Ectodermal cell (in vitro differentiated cells): ENCODE measurements around the gene PPP6R3.

Source experiments
- H3K27ac ChIP-seq: 2 replicates; pipeline ENCODE4 v1.7.0; 2013; ENCODE audit warnings: mild to moderate bottlenecking, low read depth, low read length; ENCODE audit not compliant: insufficient read depth, poor library complexity, severe bottlenecking
- H3K27me3 ChIP-seq: 2 replicates; pipeline ENCODE4 v1.7.0; 2013; ENCODE audit warnings: mild to moderate bottlenecking, low read length; ENCODE audit not compliant: insufficient read depth, control insufficient read depth, poor library complexity, severe bottlenecking
- H3K36me3 ChIP-seq: one replicate; pipeline ENCODE4 v1.7.0; 2013; ENCODE audit warnings: low read length; ENCODE audit not compliant: control insufficient read depth, insufficient read depth
- H3K4me1 ChIP-seq: one replicate; pipeline ENCODE4 v1.7.0; 2013; ENCODE audit warnings: low read length; ENCODE audit not compliant: control insufficient read depth, insufficient read depth
- H3K4me3 ChIP-seq: 2 replicates; pipeline ENCODE4 v1.7.0; 2013; ENCODE audit warnings: low read depth, low read length, control low read depth; ENCODE audit not compliant: insufficient read depth
- H3K9me3 ChIP-seq: 2 replicates; pipeline ENCODE4 v1.7.0; 2013; ENCODE audit warnings: mild to moderate bottlenecking, low read length, moderate library complexity; ENCODE audit not compliant: control insufficient read depth
- WGBS, 2 experiments: methylation state at CpG; one replicate each; pipeline ENCODE4 v1.1.7; 2013; ENCODE audit warnings: missing lambda C conversion rate in 2 of 2; 5-methylcytosine and 5-hydroxymethylcytosine counted together

Gene PPP6R3

DNA sequence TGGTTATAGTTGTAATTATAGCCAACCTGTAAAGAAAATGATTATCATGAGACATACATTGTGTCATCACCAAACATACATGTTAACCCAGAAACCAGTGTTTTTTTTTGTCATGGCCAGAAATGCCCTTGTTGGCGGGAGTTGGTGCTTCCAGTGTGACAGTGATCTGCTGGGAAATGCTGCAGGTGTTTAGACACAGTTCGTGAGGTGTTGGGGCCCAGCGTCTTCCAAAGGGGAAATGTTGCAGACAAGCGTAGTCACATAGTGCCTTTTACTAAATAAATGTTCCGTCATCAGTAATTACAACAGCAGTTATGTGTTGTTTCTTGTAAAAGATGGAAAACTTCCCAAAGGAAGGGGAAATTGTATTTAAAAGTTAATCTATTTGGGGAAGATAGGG lies 131.2 kb downstream of the PPP6R3 start:
- no peak overlapping the region for H3K27ac ChIP-seq
- peaks cover 57% of the 10 kb centered on the region for H3K36me3 ChIP-seq

DNA sequence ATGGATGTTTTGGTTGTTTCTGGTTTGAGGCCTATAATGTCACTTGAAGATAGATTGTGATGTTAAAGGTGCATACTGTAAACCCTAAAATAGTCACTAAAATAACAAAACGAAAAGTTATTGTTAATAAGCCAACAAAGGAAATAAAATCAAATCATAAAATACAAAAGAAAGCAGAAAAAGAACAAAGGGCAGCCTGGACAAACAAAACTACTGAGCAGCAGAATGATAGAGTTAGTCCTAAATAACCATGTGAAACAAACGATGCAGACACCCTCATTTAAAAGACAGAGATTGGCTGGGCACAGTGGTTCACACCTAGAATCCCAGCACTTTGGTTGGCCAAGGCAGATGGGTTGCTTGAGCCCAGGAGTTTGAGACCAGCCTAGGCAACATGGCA lies 132.9 kb downstream of the PPP6R3 start:
- H3K27ac ChIP-seq = no peak overlapping the region
- WGBS, 2 experiments = 96 to 97% methylated on average over 2 of the region's 2 CpGs
- H3K9me3 ChIP-seq = no peaks in the 10 kb centered on the region
- H3K4me3 ChIP-seq = no peak overlapping the region
- H3K27me3 ChIP-seq = no peaks in the 10 kb centered on the region
- no peaks in the 10 kb centered on the region for H3K4me1 ChIP-seq
- H3K36me3 ChIP-seq = peaks cover 53% of the 10 kb centered on the region

More for the DNA sequence above, 131.2 kb downstream of the PPP6R3 start:
- Histone ChIP-seq H3K4me3 (no peak overlapping the region), H3K9me3 (no peaks in the 10 kb centered on the region), H3K4me1 (no peaks in the 10 kb centered on the region), H3K27me3 (no peaks in the 10 kb centered on the region)
- 98 to 99% methylated on average over 5 of the region's 5 CpGs for WGBS, 2 experiments

DNA sequence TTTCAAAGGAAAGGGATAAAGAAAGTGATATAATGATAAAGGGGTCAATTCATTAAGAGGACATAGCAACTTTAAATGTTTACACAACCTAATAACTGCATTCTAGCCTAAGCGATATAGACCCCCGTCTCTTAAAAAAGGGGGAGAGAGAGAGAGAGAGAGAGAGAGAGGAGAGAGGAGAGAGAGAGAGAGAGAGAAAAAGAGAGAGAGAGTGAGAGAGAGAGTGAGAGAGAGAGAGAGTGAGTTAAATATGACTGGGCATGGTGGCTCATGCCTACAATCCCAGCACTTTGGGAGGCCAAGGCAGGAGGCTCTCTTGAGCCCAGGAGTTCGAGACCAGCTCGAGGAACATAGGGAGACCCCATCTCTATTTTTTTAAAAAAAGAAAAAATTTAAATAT lies 133.6 kb downstream of the PPP6R3 start:
- Histone ChIP-seq H3K27me3 (no peaks in the 10 kb centered on the region), H3K9me3 (no peaks in the 10 kb centered on the region), H3K27ac (no peak overlapping the region), H3K4me1 (no peaks in the 10 kb centered on the region), H3K4me3 (no peak overlapping the region), H3K36me3 (peaks cover 60% of the 10 kb centered on the region)
- WGBS, 2 experiments = 91 to 98% methylated on average over 3 to 4 of the region's 4 CpGs

DNA sequence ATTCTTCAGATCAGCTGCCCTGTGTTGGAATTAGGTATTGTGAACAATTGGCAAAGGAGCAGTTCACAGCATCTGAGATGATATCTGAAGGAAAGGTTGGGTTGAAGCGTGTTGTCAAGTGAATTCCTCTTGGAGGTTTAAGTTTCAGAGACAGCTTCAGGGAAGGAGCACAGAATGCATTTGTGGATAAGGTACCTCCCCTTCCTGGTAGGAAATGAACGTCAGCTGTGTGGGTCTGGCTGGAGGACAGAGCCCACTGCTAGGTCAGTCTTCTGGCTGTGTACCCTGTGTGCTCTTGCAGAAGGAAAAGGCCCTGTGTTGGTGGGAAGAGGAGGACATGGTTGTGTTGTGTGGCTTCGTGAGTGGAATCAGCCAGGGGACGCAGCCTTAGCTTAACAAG lies 135.7 kb downstream of the PPP6R3 start:
- Histone ChIP-seq H3K27ac (no peak overlapping the region), H3K27me3 (no peaks in the 10 kb centered on the region), H3K4me3 (no peak overlapping the region), H3K36me3 (peaks cover 63% of the 10 kb centered on the region), H3K9me3 (no peaks in the 10 kb centered on the region), H3K4me1 (no peaks in the 10 kb centered on the region)
- WGBS, 2 experiments = 94 to 98% methylated on average over 4 of the region's 4 CpGs

DNA sequence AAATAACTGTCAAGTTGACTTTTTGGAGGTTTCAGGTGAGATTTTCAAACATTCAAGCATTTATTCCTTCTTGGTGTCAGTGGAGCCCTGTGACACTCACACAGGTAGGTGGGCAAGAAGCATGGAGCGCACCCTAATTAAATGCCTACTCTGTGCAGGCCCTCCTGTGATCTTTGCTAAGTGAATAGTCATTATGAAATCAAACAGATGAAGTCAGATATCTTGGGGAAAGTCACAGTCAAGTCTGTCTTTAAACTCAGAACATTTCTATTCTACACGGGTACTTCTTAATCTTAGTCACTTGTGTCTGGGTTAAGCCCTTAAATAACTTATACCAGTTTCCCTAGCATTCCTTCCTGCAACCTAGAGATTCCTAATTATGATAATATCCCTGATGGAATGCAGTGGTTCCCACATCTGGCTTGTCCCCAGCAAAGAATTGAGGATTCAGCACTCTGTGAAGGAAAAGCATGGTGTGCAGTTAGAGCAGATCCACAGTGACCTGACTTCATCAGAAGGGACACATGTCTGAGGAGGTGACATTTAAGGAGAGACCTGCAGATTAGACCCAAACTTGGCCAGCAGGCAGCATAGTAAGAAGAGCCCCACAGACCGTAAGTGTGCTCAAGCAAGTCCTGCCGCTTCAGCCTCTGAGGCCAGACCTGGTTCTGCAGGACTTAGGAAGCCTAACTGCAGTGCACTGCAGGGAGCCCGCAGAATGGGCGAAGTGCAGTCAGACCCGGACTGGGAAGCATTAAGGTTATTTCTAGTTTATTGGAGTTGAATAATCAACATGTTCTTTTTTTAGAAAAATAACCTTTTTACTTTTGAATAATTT lies 138.5 kb downstream of the PPP6R3 start:
- no peaks in the 10 kb centered on the region for H3K27me3 ChIP-seq

DNA sequence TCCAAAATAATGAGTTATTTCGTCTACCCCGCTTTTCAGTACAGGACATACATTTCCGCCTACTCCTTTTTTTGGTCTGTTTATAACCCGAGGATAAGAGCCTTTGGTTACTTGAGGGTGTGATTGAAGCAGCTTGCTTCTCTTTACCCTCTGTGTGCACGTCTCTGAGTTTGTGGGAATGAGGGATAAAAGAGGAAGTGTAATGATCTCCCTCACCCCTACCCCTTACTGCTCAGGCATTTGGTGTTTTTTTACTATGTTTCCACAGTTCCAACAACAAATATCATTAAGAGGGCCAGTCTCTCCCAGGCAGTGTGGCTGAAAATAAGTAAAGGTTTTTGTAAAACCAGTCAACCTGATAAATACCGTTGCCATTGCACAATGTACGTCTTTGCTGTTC lies 140.6 kb downstream of the PPP6R3 start:
- no peak overlapping the region for H3K4me3 ChIP-seq
- WGBS, 2 experiments = 97 to 100% methylated on average over 5 to 6 of the region's 7 CpGs
- peaks cover 78% of the 10 kb centered on the region for H3K36me3 ChIP-seq
- H3K27me3 ChIP-seq = no peaks in the 10 kb centered on the region
- H3K27ac ChIP-seq = no peak overlapping the region
- H3K9me3 ChIP-seq = no peaks in the 10 kb centered on the region
- H3K4me1 ChIP-seq = no peaks in the 10 kb centered on the region

More for the DNA sequence above, 138.5 kb downstream of the PPP6R3 start:
- H3K27ac ChIP-seq = no peak overlapping the region
- no peaks in the 10 kb centered on the region for H3K9me3 ChIP-seq
- 88 to 93% methylated on average over 7 of the region's 7 CpGs for WGBS, 2 experiments
- H3K4me3 ChIP-seq = no peak overlapping the region
- H3K4me1 ChIP-seq = no peaks in the 10 kb centered on the region
- H3K36me3 ChIP-seq = peaks cover 67% of the 10 kb centered on the region

DNA sequence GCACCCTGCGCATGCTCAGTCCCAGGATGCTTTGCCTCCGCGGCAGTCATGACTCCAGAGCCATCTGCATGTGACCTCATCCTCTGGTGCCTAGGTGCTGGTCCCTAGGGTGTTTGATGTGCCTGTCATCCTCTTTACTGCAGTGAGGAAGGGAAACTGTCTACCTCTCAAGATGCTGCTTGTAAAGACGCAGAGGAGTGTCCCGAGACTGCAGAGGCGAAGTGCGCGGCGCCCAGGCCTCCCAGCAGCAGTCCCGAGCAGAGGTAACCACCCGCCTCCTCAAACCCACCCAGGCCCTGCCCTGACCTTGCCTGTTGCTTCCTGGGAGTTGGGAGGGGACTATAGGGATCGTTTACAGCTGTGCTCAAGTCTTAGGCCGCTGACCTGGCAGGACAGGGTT lies 149.2 kb downstream of the PPP6R3 start:
- no peak overlapping the region for H3K27ac ChIP-seq
- H3K4me3 ChIP-seq = no peak overlapping the region
- peaks cover 47% of the 10 kb centered on the region for H3K36me3 ChIP-seq
- 95 to 96% methylated on average over 13 of the region's 13 CpGs for WGBS, 2 experiments
- H3K9me3 ChIP-seq = no peaks in the 10 kb centered on the region
- H3K4me1 ChIP-seq = peaks cover 6% of the 10 kb centered on the region
- H3K27me3 ChIP-seq = no peaks in the 10 kb centered on the region

DNA sequence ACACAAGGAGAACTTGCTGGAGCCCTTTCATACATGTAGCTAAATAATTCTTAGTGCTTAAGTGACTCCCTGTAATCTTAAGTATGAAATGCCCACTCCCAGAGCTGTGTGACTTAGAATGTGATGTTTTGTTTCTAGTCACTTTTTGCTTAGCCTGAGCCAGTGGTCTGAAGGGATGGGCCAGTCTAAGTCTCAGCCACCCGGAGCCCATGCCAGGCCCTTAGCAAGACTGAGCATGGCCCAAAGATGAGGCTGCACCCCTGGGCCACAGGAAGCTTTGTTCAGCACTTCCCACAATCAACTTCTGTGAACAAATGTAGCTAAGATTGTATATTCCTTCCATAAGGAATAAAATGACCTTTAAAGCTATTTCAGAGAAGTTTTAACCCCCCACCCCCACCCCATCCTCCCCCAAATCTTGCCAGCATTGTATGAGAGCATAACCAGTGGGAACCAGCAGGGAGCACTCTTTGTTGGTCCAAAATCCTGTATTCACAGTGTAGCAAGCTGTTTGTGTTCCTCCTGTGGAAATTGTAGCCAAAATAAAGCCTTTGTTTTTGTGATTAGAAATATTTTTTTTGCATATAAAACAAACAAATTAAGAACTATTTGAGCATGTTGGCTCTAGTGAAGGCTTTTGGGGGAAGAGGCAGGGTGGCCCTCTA lies 150.0 kb downstream of the PPP6R3 start:
- H3K9me3 ChIP-seq = no peaks in the 10 kb centered on the region
- H3K27me3 ChIP-seq = no peaks in the 10 kb centered on the region
- H3K36me3 ChIP-seq = peaks cover 49% of the 10 kb centered on the region
- H3K4me3 ChIP-seq = no peak overlapping the region
- 94 to 100% methylated on average over 1 of the region's 1 CpG for whole genome bisulfite sequencing, 2 experiments
- H3K27ac ChIP-seq = no peak overlapping the region
- peaks cover 6% of the 10 kb centered on the region for H3K4me1 ChIP-seq

DNA sequence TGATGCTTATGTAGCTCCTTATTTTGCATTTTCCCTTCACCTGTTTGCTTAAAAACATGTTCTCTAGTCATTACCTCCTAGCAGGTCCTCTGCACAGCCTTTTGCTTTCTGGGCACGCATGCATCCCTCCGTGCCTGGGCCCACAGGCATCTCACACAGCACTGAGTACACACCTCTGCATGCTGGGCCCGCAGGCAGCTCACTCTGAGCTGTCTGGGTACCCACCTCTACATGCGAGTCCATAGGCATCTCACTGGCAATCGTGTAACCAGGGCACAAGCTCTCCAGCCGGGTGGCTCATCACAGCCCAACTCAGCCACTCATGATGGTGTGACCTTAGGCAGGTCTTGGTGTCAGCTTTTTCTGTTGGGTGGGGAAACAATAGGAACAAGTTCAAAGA lies 155.1 kb downstream of the PPP6R3 start:
- WGBS, 2 experiments = 95 to 97% methylated on average over 6 of the region's 6 CpGs

DNA sequence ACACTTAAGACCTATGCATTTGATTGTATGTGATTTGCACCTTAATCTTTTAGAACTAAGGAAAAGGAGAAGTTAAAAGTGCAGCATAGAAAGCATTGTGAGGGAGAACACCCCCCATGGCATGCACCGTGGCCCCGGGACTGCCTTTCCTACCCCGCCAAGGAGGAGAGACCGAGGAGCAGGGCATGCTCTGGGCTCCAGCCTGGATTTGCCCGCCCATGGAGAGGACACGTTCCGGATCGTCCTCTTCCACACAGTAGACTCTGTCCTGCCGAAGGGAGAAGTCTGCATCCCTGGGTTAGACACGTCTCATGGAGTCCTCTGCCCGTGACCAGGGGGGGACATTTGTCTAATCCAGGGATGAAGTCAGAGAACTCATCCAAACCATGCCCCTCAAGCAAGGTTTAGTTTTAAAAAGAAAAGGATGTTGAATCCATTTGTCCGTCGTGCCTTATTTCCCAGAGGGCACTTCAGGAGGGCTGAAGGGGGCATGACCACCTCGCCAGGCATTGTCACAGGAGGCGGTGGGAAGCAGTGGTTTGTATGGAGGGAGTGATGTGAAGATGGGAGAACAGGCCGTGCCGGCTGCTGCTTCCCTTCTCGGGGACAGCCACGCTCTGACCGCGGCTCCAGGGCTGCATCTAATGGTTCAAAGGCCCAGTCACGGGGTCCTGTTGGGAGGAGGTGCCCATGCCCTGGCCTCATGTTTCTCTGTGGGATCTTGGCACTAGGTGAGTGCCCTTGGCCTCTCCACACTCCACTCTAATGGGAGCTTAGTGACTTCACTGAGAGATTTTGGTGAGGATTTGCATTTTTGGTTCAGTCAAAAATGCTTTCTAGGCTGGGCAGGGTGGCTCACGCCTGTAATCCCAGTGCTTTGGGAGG lies 157.6 kb downstream of the PPP6R3 start:
- no peaks in the 10 kb centered on the region for H3K9me3 ChIP-seq
- 95 to 96% methylated on average over 23 of the region's 23 CpGs for WGBS, 2 experiments
- H3K4me1 ChIP-seq = no peaks in the 10 kb centered on the region
- H3K27ac ChIP-seq = no peak overlapping the region
- H3K4me3 ChIP-seq = no peak overlapping the region
- H3K36me3 ChIP-seq = peaks cover 26% of the 10 kb centered on the region
- no peaks in the 10 kb centered on the region for H3K27me3 ChIP-seq

More for the DNA sequence above, 155.1 kb downstream of the PPP6R3 start:
- Histone ChIP-seq H3K9me3 (no peaks in the 10 kb centered on the region), H3K4me3 (no peak overlapping the region), H3K4me1 (no peaks in the 10 kb centered on the region), H3K27me3 (no peaks in the 10 kb centered on the region), H3K27ac (no peak overlapping the region), H3K36me3 (peaks cover 35% of the 10 kb centered on the region)
